Ectodermal cell (in vitro differentiated cells): ENCODE measurements around the gene ABHD17A. TPM values are rescaled to one million over a fixed set of nuclear protein-coding genes. Genes with fewer than 3 reads are reported as not detected.
"Not testable (repeated sequence)": the region's sequence is repeated elsewhere in the genome, so short reads cannot be mapped to it uniquely, and the experiment has no call there.

Source experiments
- H3K27ac ChIP-seq: 2 replicates; pipeline ENCODE4 v1.7.0; 2013; ENCODE audit warnings: mild to moderate bottlenecking, low read depth, low read length; ENCODE audit not compliant: insufficient read depth, poor library complexity, severe bottlenecking
- H3K27me3 ChIP-seq: 2 replicates; pipeline ENCODE4 v1.7.0; 2013; ENCODE audit warnings: mild to moderate bottlenecking, low read length; ENCODE audit not compliant: insufficient read depth, control insufficient read depth, poor library complexity, severe bottlenecking
- H3K36me3 ChIP-seq: one replicate; pipeline ENCODE4 v1.7.0; 2013; ENCODE audit warnings: low read length; ENCODE audit not compliant: control insufficient read depth, insufficient read depth
- H3K4me1 ChIP-seq: one replicate; pipeline ENCODE4 v1.7.0; 2013; ENCODE audit warnings: low read length; ENCODE audit not compliant: control insufficient read depth, insufficient read depth
- H3K4me3 ChIP-seq: 2 replicates; pipeline ENCODE4 v1.7.0; 2013; ENCODE audit warnings: low read depth, low read length, control low read depth; ENCODE audit not compliant: insufficient read depth
- H3K9me3 ChIP-seq: 2 replicates; pipeline ENCODE4 v1.7.0; 2013; ENCODE audit warnings: mild to moderate bottlenecking, low read length, moderate library complexity; ENCODE audit not compliant: control insufficient read depth
- WGBS, 2 experiments: methylation state at CpG; one replicate each; pipeline ENCODE4 v1.1.7; 2013; ENCODE audit warnings: missing lambda C conversion rate in 2 of 2; 5-methylcytosine and 5-hydroxymethylcytosine counted together
- polyA plus RNA-seq, 4 experiments: library from polyadenylated mRNA; stranded (reverse); fragments of 50-300 nt; gene quantifications; one replicate each; pipeline ENCODE4 v1.2.3, GENCODE V29; 2013

Gene ABHD17A
- polyA plus RNA-seq (2013, experiment 1 of 4): 48.7 TPM
- polyA plus RNA-seq (2013, experiment 2 of 4): 44.6 TPM
- polyA plus RNA-seq (2013, experiment 3 of 4): 47.8 TPM
- 46.8 TPM for polyA plus RNA-seq (2013, experiment 4 of 4)

DNA sequence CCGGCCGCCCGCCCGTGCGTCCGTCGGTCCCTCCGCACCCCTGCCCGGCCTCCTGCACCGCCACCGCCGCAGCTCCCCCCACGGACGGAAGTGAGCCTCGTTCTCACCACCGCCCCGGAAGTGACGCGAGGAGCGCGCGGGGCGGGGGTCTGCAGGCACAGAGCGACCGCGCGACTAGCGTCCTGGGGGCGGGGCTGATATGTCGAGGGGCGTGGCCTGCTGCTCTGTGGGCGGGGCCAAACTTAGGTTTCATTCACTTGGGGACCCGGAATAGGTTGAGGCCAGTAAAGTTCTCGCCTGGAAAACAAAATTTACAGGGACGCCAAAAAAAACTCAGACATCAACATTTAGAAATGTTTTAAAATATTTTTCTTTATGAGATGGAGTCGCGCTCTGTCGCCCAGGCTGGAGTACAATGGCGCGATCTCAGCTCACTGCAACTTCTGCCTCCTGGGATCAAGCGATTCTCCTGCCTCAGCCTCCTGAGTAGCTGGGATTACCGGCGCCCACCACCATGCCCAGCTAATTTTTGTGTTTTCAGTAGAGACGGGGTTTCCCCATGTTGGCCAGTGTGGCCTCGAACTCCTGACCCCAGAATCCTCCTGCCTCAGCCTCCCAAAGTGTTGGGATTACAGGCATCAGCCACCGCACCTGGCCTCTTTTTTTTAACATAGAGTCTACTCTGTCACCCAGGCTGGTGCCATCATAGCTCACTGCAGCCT, at the start of gene ABHD17A:
ABHD17A (minus strand) TSS at position 99 of the 722 bp plus-strand sequence. CDS start 3,930 bp downstream, outside the sequence.
- WGBS, 2 experiments: 22 to 23% methylated on average over 46 of the region's 46 CpGs
- H3K27ac ChIP-seq: not testable (repeated sequence)

DNA sequence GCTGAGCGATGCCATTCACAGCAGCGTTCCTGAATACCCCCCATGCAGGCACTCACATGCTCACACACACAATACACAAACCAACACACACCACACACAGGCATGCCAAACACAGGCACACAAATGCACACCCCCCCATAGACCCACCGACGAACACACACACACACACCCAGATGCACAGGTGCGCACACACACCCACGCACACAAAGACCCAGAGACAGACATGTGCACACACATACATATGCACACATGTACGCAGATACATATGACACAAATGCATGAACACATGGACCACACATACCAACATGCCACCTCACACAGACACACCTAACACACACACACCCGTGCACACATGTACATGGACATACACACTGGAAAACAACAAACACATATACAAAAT, 48.6 kb upstream of the ABHD17A start:
- Histone ChIP-seq H3K4me1 (no peaks in the 10 kb centered on the region), H3K4me3 (no peak overlapping the region), H3K9me3 (no peaks in the 10 kb centered on the region), H3K36me3 (no peaks in the 10 kb centered on the region), H3K27me3 (peaks cover 3% of the 10 kb centered on the region), H3K27ac (no peak overlapping the region)
- WGBS, 2 experiments: 92 to 93% methylated on average over 8 of the region's 8 CpGs

More for the DNA sequence above, at the start of gene ABHD17A:
- Histone ChIP-seq H3K4me3 (peak within 1 kb of the TSS; percentile 87), H3K4me1 (peaks cover 42% of the 10 kb centered on the region)
- not testable (repeated sequence) for H3K9me3 ChIP-seq, H3K36me3 ChIP-seq, H3K27me3 ChIP-seq

DNA sequence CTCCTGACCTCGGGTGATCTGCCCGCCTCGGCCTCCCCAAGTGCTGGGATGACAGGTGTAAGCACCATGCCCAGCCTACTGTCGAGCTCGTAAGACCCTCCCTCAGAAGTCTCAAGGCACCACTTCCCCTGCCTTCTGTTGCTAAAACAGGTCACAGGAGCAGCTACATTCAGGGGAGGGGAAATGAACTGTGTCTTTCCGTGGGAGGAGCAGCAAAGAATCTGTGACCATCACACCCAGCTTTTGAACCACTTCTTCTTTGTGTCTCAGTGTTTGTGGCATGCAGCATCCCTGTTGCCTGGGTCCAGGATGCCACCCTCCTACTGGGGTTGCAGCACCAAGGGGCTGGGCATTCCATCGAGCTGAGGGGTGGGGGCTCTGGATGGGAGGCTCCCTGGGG, 47.9 kb upstream of the ABHD17A start:
- Histone ChIP-seq H3K4me1 (no peaks in the 10 kb centered on the region), H3K27me3 (peaks cover 10% of the 10 kb centered on the region), H3K9me3 (no peaks in the 10 kb centered on the region), H3K36me3 (no peaks in the 10 kb centered on the region), H3K27ac (no peak overlapping the region), H3K4me3 (no peak overlapping the region)
- 83 to 88% methylated on average over 7 of the region's 7 CpGs for WGBS, 2 experiments

DNA sequence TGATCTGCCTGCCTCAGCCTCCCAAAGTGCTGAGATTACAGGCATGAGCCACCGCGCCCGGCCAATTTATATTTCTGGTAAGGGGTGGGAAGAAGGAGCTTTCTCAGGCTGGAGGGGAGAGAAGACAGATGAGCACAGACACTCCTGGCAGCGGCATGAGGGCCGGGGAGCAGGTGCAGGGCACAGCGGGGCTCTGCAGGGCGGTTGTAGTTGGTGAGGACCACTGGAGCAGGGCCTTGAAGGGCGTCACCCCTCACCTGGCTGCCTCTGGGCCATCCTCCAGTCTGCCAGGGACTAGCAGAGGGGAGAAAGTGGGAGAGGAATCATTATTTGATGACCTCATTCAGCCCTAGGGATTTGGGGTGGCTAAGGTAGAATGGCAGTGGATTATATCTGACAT, 47.1 kb upstream of the ABHD17A start:
- peaks cover 17% of the 10 kb centered on the region for H3K27me3 ChIP-seq
- H3K9me3 ChIP-seq: no peaks in the 10 kb centered on the region
- H3K4me1 ChIP-seq: no peaks in the 10 kb centered on the region
- no peak overlapping the region for H3K27ac ChIP-seq
- WGBS, 2 experiments: 79 to 81% methylated on average over 8 of the region's 8 CpGs
- H3K36me3 ChIP-seq: no peaks in the 10 kb centered on the region
- H3K4me3 ChIP-seq: no peak overlapping the region

DNA sequence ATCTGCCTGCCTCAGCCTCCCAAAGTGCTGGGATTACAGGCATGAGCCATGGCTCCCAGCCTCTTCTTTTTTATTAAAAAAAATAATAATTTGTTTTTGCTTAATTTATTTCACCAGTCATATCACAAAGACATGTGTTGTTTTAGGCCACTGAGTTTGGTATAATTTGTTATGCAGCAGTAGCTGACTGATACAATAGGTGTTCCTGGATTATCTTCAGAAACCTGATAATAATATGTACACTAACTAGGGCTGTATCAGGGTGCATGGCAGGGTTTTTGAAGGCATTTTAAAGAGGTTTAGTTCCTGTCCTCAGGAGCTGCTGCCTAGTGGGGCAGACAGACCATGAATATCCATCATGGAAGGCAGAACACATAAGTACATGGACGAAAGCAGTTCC, 46.1 kb upstream of the ABHD17A start:
- Histone ChIP-seq H3K4me3 (no peak overlapping the region), H3K27me3 (peaks cover 17% of the 10 kb centered on the region), H3K4me1 (no peaks in the 10 kb centered on the region), H3K36me3 (no peaks in the 10 kb centered on the region), H3K27ac (no peak overlapping the region), H3K9me3 (no peaks in the 10 kb centered on the region)
- 94 to 98% methylated on average over 1 of the region's 1 CpG for WGBS, 2 experiments

DNA sequence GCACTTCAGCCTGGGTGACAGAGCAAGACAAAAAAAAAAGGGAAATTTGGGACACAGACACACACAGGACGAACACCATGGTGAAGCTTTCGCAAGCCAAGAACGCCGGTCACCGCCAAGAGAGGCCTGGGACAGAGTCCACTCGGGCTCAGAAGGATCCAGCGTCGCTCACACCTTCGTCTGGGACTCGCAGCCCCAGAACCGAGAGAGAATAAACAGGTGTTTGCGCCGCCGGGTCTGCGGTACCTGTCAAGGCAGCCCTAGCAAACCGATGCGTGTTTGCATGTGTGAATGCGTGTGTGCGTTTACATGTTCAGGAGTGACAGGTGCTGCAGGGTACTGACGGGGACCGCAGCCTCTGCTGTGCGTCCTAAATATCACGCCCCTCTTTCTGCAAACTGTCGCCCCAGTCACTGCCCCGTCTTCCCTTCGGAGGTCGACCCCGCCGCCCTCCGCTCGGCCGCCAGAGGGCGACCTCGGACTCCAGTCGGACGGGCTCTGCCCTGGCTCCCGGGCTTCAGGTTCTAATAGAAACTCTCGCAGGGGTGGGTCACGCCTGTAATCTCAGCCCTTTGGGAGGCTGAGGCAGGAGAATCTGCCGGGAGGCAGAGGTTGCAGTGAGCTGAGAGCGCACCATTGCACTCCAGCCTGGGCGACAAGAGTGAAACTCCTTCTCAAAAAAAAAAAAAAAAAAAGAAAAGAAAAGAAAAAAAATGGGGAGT, 43.9 kb upstream of the ABHD17A start:
- Histone ChIP-seq H3K36me3 (peaks cover 2% of the 10 kb centered on the region), H3K4me1 (no peaks in the 10 kb centered on the region), H3K9me3 (no peaks in the 10 kb centered on the region), H3K27ac (no peak overlapping the region), H3K27me3 (peaks cover 17% of the 10 kb centered on the region), H3K4me3 (no peak overlapping the region)
- WGBS, 2 experiments: 22 to 24% methylated on average over 40 to 42 of the region's 42 CpGs

DNA sequence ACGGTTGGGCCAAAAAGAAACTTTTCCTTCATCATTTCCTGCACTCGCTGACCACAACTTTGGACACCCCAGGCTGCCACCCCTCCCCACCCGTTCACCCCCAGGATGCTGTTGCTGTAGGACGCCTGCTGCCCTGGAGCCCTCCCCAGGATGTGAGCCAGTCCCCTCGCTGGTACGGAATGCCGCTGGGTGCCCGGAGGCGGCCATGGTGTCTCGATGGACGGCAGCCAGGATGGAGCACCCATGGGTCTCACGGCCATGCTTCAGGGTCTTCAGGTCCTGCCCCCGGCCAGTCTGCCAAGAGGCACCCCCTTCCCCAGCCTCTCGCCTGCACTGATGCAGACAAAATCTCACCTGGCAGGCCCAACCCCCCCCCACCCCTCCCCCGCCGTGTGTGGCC, 40.2 kb upstream of the ABHD17A start:
- Histone ChIP-seq H3K27ac (no peak overlapping the region), H3K27me3 (peaks cover 17% of the 10 kb centered on the region), H3K36me3 (peaks cover 24% of the 10 kb centered on the region), H3K9me3 (no peaks in the 10 kb centered on the region), H3K4me1 (no peaks in the 10 kb centered on the region), H3K4me3 (no peak overlapping the region)
- 95 to 96% methylated on average over 14 to 16 of the region's 16 CpGs for WGBS, 2 experiments

DNA sequence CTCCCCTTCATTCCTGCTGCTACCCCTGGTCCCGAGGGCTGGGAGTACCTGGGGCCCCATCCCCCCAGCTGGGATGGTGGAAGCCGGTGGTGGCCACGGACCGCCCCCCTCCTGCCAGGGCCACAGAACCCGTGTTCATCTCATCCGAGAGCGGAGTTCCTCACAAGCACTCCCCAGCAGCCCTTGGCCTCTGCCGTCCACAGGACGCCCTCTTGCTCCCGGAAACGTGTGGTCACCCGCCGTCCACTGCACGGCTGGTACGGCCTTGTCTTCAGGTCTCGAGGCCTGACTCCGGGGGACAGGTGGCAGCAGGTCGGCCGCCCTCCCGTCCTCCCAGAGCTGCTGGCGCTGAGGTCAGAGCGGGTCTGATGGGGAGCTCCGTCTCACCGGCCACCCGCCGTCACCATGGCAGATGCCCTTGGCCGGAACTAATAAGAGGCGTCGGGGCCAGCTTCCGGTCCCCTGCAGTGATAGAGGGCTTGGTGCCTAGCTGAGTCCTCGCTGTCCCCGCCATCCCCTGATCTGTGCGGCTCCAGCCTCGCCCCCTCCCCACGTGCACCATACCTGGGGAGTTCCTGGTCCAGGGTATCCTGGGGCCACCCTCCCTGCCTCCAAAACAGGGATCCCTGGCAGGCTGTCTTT, 39.1 kb upstream of the ABHD17A start:
- WGBS, 2 experiments: 95% methylated on average over 35 of the region's 35 CpGs
- H3K4me1 ChIP-seq: no peaks in the 10 kb centered on the region
- peaks cover 17% of the 10 kb centered on the region for H3K27me3 ChIP-seq
- H3K36me3 ChIP-seq: peaks cover 24% of the 10 kb centered on the region
- H3K4me3 ChIP-seq: no peak overlapping the region
- no peak overlapping the region for H3K27ac ChIP-seq
- no peaks in the 10 kb centered on the region for H3K9me3 ChIP-seq

DNA sequence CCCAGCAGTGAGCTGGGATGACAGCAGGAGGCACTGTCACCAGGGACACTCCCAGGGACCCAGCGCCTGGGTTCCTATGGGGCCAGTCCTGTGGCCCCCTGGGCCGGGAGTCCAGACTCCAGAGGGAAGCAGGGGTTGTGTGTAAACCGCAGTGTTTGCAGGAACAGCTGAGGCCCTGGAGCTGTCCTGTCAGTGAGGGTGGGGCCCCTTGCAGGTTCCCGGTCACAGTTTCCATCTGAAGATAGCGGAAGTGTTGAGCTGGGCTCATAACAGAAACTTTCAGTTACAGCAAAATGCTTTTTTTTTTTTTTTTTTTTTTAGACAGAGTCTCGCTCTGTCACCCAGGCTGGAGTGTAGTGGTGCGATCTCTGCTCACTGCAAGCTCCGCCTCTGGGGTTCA, 38.0 kb upstream of the ABHD17A start:
- Histone ChIP-seq H3K27ac (no peak overlapping the region), H3K9me3 (no peaks in the 10 kb centered on the region), H3K4me3 (no peak overlapping the region), H3K4me1 (no peaks in the 10 kb centered on the region), H3K27me3 (peaks cover 8% of the 10 kb centered on the region), H3K36me3 (peaks cover 32% of the 10 kb centered on the region)
- WGBS, 2 experiments: 86 to 91% methylated on average over 8 of the region's 8 CpGs

DNA sequence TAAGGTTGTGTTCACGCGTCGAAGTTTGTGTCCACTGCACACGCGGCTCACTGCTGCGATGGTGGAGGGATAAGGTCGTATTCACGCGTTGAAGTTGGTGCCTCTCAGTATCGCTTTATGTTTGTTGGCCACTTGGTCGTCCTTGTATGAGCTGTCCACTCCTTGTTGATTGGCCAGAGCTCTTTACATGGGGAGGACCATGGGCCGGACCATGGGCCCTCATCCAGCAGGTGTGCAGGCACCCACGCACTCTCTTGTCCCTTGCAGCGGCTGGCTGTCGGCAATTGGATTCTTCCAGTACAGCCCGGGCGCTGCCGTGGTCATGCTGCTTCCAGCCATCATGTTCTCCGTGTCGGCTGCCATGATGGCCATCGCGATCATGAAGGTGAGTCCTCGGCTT, 37.5 kb upstream of the ABHD17A start:
- H3K27me3 ChIP-seq: peaks cover 3% of the 10 kb centered on the region
- no peak overlapping the region for H3K27ac ChIP-seq
- H3K4me3 ChIP-seq: no peak overlapping the region
- peaks cover 38% of the 10 kb centered on the region for H3K36me3 ChIP-seq
- 92 to 93% methylated on average over 23 of the region's 23 CpGs for WGBS, 2 experiments
- H3K4me1 ChIP-seq: no peaks in the 10 kb centered on the region
- no peaks in the 10 kb centered on the region for H3K9me3 ChIP-seq
